HAP-1 (cell line): ENCODE measurements around the gene TBC1D22B.

Source experiments
- DNase-seq, 2 experiments: peaks; one replicate each; pipeline ENCODE4 v3.0.0-alpha.2; 2016 to 2020; ENCODE audit warnings: low spot score in 2 of 2
- H3K27me3 ChIP-seq: fragments of 250-450 bp; sonication (Bioruptor Pico); 2 replicates; pipeline ENCODE4 v1.5.1; 2020; ENCODE audit warnings: low read depth, mild to moderate bottlenecking, moderate library complexity
- H3K36me3 ChIP-seq: fragments of 250-450 bp; sonication (Bioruptor Pico); replicated peaks from 2 replicates; pipeline ENCODE4 v1.5.1; 2020; ENCODE audit warnings: mild to moderate bottlenecking
- H3K4me1 ChIP-seq: fragments of 250-450 bp; sonication (Bioruptor Pico); 2 replicates; pipeline ENCODE4 v1.5.1; 2020; ENCODE audit warnings: mild to moderate bottlenecking
- H3K4me3 ChIP-seq: fragments of 250-450 bp; sonication (Bioruptor Pico); 2 replicates; pipeline ENCODE4 v1.5.1; 2020; ENCODE audit warnings: mild to moderate bottlenecking, moderate library complexity
- H3K9me3 ChIP-seq: fragments of 250-450 bp; sonication (Bioruptor Pico); 2 replicates; pipeline ENCODE4 v1.5.1; 2020; ENCODE audit warnings: mild to moderate bottlenecking, moderate library complexity
- in situ Hi-C: fragments of 300-500 bp; cut with MboI; formaldehyde crosslinking; loops from 3 replicates; pipeline ENCODE4 v1.14.3; 2020; ENCODE audit warnings: low sequenced_read_pairs, inconsistent platforms, mixed read lengths

Gene TBC1D22B

DNA sequence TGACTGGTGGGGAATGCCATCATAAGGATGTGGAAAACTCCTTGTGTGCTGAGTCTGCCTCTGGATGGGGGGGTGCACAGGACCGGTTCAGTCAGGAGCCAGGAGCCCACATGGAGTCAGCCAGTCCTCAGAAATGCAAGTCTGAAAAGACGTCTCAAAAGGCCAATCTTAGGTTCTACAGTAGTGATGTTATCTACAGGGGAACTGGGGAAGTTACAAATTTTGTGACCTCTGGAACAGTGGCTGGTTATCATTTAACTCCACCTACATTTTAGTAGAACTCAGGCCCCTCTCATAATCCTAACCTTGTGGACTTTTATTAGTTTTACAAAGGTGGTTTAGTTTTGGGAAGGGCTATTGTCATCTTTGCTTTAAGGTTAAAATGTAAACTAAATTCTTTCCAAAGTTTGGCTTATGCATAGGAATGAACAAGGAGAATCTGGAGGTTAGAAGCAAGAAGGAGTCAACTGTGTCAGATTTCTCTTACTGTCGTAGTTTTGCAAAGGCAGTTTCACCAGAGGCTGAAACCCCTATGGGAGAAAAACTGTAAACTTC lies 13.7 kb upstream of the TBC1D22B start:
- DNase-seq, result no peak
- no peaks in the 10 kb centered on the region for H3K36me3 ChIP-seq
- no peaks in the 10 kb centered on the region for H3K4me1 ChIP-seq
- H3K9me3 ChIP-seq, result no peaks in the 10 kb centered on the region
- in situ Hi-C loops, result no loop called here
- peaks cover 2% of the 10 kb centered on the region; the same call in 1 of the 2 replicates for H3K27me3 ChIP-seq
- no peak overlapping the region for H3K4me3 ChIP-seq

- no peak for DNase-seq
- Histone ChIP-seq H3K9me3 (no peaks in the 10 kb centered on the region), H3K4me3 (no peak overlapping the region), H3K36me3 (no peaks in the 10 kb centered on the region), H3K27me3 (peaks cover 5% of the 10 kb centered on the region; the same call in 1 of the 2 replicates), H3K4me1 (no peaks in the 10 kb centered on the region)
- in situ Hi-C loops, result no loop called here
Observed at GRCh38 chr6:37244430-37245310, 12.9 kb upstream of the TBC1D22B start.

DNA sequence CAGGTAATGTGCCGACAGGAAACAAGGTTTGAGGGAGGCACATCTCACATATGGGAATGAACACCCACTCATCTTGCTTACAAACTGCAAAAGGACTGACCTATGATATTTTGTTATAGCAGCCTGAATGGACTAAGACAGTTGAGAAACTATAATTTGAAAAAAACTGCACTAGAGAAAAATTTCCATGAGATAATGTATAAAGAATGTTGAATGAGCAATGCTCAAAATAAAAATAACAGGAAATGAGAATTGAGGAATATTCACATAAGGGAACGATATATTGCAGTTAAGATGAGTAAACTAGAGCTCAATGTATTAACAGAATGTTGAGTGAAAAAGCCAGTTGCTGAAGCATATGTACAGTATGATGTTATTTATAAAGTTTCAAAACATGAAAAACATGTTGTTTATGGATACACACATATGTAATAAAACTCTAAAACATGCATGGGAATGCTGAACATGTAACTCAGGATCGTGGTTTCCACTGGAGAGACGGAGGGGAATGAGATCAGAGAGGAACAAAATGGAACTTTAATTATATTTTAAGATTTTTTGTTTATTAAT lies 6.3 kb upstream of the TBC1D22B start:
- Histone ChIP-seq H3K4me1 (no peaks in the 10 kb centered on the region), H3K9me3 (no peaks in the 10 kb centered on the region), H3K27me3 (peaks cover 7% of the 10 kb centered on the region), H3K4me3 (no peak overlapping the region), H3K36me3 (no peaks in the 10 kb centered on the region)
- no peak for DNase-seq
- in situ Hi-C loops, result no loop called here

DNA sequence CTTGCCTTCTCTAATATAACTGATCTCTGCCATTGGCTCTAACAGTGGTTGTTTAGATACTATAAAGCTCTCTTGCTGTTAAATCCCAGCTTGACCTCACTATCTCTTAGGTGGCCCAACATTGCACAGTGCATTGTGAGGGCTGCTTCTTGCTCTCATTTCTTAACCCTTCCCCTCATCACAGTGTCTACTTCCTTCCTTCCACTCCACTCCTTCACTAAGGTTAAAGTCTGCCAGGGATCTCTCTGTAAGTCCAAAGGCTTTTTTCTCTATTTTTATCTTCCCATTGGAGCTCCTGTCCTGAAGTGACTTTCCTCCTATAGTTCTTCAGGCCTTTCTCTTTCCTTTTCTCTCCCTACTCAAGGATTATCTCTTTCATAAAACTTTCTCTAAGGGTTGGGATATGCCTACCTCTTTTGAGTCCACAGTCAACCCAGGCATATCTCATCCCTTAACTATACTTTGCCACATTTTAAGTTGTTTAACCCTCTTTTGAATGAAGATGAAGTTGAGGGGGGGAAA lies 4.0 kb upstream of the TBC1D22B start:
- in situ Hi-C loops, result no loop called here
- no peak for DNase-seq
- Histone ChIP-seq H3K4me1 (no peaks in the 10 kb centered on the region), H3K36me3 (no peaks in the 10 kb centered on the region), H3K27me3 (peaks cover 7% of the 10 kb centered on the region), H3K4me3 (no peak overlapping the region), H3K9me3 (no peaks in the 10 kb centered on the region)

- no peak for DNase-seq
- H3K4me1 ChIP-seq, result peaks cover 4% of the 10 kb centered on the region
- no peaks in the 10 kb centered on the region for H3K36me3 ChIP-seq
- peaks cover 3% of the 10 kb centered on the region; the same call in 1 of the 2 replicates for H3K27me3 ChIP-seq
- H3K4me3 ChIP-seq, result no peak overlapping the region
- no peaks in the 10 kb centered on the region for H3K9me3 ChIP-seq
- in situ Hi-C loops, result no loop called here
Observed at GRCh38 chr6:37254881-37255280, 2.7 kb upstream of the TBC1D22B start.

- in situ Hi-C loops, result no loop called here
- H3K4me3 ChIP-seq, result peak overlapping the region; percentile 90
- DNase-seq, result no peak
- H3K4me1 ChIP-seq, result peaks cover 4% of the 10 kb centered on the region
- 0 out of 2 replicates have a peak, but pooled peaks cover 3% of the 10 kb centered on the region for H3K36me3 ChIP-seq
- no peaks in the 10 kb centered on the region for H3K9me3 ChIP-seq
- H3K27me3 ChIP-seq, result no peaks in the 10 kb centered on the region
Observed at GRCh38 chr6:37256692-37257319, 766 bp upstream of the TBC1D22B start.

GRCh38 chr6:37257320-37257633 lies 295 bp upstream of the TBC1D22B start:
- no peak for DNase-seq
- Histone ChIP-seq H3K27me3 (no peaks in the 10 kb centered on the region), H3K36me3 (0 out of 2 replicates have a peak, but pooled peaks cover 3% of the 10 kb centered on the region), H3K4me3 (peak overlapping the region; percentile 90), H3K4me1 (peaks cover 4% of the 10 kb centered on the region), H3K9me3 (no peaks in the 10 kb centered on the region)
- in situ Hi-C loops, result no loop called here

- Histone ChIP-seq H3K36me3 (0 out of 2 replicates have a peak, but pooled peaks cover 3% of the 10 kb centered on the region), H3K9me3 (no peaks in the 10 kb centered on the region), H3K4me1 (peaks cover 4% of the 10 kb centered on the region), H3K27me3 (no peaks in the 10 kb centered on the region), H3K4me3 (peak overlapping the region; percentile 90)
- no peak for DNase-seq
- in situ Hi-C loops, result no loop called here
Observed at GRCh38 chr6:37258405-37259105, 983 bp downstream of the TBC1D22B start.

DNA sequence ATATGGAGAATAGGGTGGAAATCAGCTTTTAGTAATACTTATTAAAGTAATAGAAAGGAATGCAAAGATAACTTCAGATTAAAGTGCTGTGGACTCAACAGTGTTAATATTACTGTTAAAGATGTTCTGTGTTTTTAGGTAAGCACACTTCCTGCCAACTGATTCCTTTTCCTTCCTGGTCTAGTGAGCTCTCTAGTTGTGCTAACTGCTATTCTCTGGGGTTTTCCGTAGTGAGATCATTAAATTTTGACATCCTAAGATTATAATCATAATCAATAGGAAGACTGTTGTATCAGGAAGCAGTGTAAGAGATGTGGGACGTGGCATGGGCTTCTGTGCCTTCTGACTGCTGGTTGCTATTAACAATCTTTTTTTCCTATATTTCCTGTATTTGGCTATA lies 1.6 kb downstream of the TBC1D22B start:
- 0 out of 2 replicates have a peak, but pooled peaks cover 3% of the 10 kb centered on the region for H3K36me3 ChIP-seq
- peaks cover 4% of the 10 kb centered on the region for H3K4me1 ChIP-seq
- H3K9me3 ChIP-seq, result no peaks in the 10 kb centered on the region
- in situ Hi-C loops, result no loop called here
- H3K27me3 ChIP-seq, result no peaks in the 10 kb centered on the region
- H3K4me3 ChIP-seq, result no peak overlapping the region
- no peak for DNase-seq

DNA sequence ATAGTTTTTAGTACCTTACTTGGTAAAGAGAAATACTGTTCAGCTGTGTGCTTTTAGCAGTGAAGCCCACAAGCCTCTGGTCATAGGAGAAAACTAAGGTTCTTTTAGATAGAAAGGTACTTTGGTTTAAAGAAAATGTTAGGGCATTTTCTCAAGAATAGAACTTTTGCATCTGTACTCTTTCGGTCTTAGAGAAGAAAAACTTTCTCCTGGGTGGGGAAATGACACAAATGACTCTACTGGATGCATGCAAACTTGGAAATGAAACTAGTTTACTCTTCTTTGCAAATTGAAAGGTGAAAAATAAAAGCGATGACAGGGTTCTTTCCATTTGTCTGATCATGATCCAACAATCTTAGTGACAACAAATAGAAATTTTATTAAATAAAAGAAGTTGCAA lies 2.5 kb downstream of the TBC1D22B start:
- H3K4me1 ChIP-seq, result peaks cover 4% of the 10 kb centered on the region
- H3K36me3 ChIP-seq, result 0 out of 2 replicates have a peak, but pooled peaks cover 3% of the 10 kb centered on the region
- H3K27me3 ChIP-seq, result no peaks in the 10 kb centered on the region
- DNase-seq, result no peak
- H3K4me3 ChIP-seq, result no peak overlapping the region
- no peaks in the 10 kb centered on the region for H3K9me3 ChIP-seq
- in situ Hi-C loops, result no loop called here

DNA sequence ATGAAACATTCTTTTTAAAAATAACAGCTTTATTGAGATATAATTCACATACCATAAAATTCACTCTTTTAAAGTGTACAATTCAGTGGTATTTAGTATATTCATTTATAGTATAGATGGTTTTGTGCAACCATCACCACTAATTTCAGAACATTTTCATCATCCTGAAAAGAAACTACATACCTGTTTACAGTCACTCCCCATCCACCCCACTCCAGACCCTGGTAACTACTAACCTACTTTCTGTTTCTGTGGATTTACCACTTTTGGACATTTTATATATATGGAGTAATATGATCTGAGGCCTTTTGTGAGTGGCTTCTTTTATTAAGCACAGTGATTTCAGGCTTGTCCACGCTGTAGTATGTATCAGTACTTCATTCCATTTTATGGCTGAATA lies 2.9 kb downstream of the TBC1D22B start:
- Histone ChIP-seq H3K36me3 (0 out of 2 replicates have a peak, but pooled peaks cover 3% of the 10 kb centered on the region), H3K27me3 (no peaks in the 10 kb centered on the region), H3K4me3 (no peak overlapping the region), H3K4me1 (peaks cover 4% of the 10 kb centered on the region), H3K9me3 (no peaks in the 10 kb centered on the region)
- no peak for DNase-seq
- in situ Hi-C loops, result no loop called here

GRCh38 chr6:37261198-37261597 lies 3.6 kb downstream of the TBC1D22B start:
- in situ Hi-C loops, result no loop called here
- DNase-seq, result no peak
- H3K4me3 ChIP-seq, result no peak overlapping the region
- peaks cover 4% of the 10 kb centered on the region for H3K4me1 ChIP-seq
- H3K9me3 ChIP-seq, result no peaks in the 10 kb centered on the region
- H3K36me3 ChIP-seq, result 0 out of 2 replicates have a peak, but pooled peaks cover 3% of the 10 kb centered on the region
- no peaks in the 10 kb centered on the region for H3K27me3 ChIP-seq

DNA sequence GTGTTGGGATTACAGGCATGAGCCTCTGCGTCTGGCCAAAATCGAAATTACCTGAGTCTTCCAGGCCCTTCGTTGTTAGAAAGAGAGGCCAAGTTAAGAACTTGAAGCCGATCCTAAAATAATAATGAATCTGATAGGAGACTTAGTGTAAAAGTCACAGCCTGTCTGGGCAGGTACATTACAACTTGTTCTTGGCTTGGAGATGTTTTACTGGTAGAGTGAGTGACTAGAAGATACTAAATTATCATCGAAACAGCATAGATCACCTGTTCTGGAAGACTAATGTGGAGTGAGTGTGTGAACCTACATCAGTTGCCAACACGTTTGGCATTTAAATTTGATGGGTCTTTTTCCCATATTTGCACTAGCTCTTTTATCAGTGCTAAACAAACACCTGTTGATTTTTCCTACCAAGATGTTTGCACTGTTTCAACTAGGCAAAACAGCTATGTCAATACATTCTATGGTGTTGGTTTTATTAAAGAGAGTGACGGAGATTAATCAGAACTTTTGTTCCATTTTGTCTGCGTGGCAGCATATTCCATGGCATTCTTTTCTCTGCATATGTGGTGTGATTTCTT lies 5.0 kb downstream of the TBC1D22B start:
- no peaks in the 10 kb centered on the region for H3K27me3 ChIP-seq
- H3K4me1 ChIP-seq, result peaks cover 4% of the 10 kb centered on the region
- H3K4me3 ChIP-seq, result no peak overlapping the region
- in situ Hi-C loops, result no loop called here
- H3K36me3 ChIP-seq, result 0 out of 2 replicates have a peak, but pooled peaks cover 3% of the 10 kb centered on the region
- no peak for DNase-seq
- no peaks in the 10 kb centered on the region for H3K9me3 ChIP-seq
